ENCODE results near the gene SUFU.

- TF ChIP-seq CTCF (IDR thresholded peaks at IDR 0.05) = no peak
- TF ChIP-seq POLR2A (IDR thresholded peaks at IDR 0.05) = no peak
- no peak for TF ChIP-seq POLR2AphosphoS5 (IDR thresholded peaks at IDR 0.05; ENCODE audit: insufficient read depth in 1 of 2, low read depth in 1 of 2)
Measured at GRCh38 chr10:102627291-102627735, 123.5 kb downstream of the SUFU start.

Measured in vagina (tissue), 2 donors.